Mesothelial cell of epicardium (in vitro differentiated cells): Measurements from ENCODE around the gene PCDHGA7. TPM values are rescaled to one million over a fixed set of nuclear protein-coding genes. Genes with fewer than 3 reads are reported as not detected.
"Not testable (repeated sequence)": the region's sequence is repeated elsewhere in the genome, so short reads cannot be mapped to it uniquely, and the experiment has no call there.

ENCODE experiments used
- DNase-seq, 2 experiments: peaks; one replicate each; pipeline ENCODE4 v3.0.0; 2021; ENCODE audit warnings: low spot score in 2 of 2; ENCODE audit not compliant: unreplicated experiment in 2 of 2
- H3K27ac Mint-ChIP-seq: 2 replicates; pipeline ENCODE4 v1.8.0; 2021; ENCODE audit warnings: mixed read lengths
- H3K27me3 Mint-ChIP-seq: 2 replicates; pipeline ENCODE4 v1.8.0; 2021; ENCODE audit warnings: low read depth, mixed read lengths
- H3K36me3 Mint-ChIP-seq: 2 replicates; pipeline ENCODE4 v1.8.0; 2021; ENCODE audit warnings: mixed read lengths
- H3K4me1 Mint-ChIP-seq: 2 replicates; pipeline ENCODE4 v1.8.0; 2021; ENCODE audit warnings: mixed read lengths
- H3K4me3 Mint-ChIP-seq: 2 replicates; pipeline ENCODE4 v1.8.0; 2021; ENCODE audit warnings: mild to moderate bottlenecking, moderate library complexity, mixed read lengths
- H3K9me3 Mint-ChIP-seq: 2 replicates; pipeline ENCODE4 v1.8.0; 2021; ENCODE audit warnings: mixed read lengths
- total RNA-seq: library from RNA; stranded (reverse); gene quantifications from 3 replicates; pipeline ENCODE4 v1.2.1, GENCODE V29; 2021
- TF ChIP-seq, protein P1 (sequence below): fragments of 200-600 bp; sonication (generic); IDR thresholded peaks from one replicate; pipeline ENCODE4 v1.5.0; 2021; ENCODE audit warnings: antibody characterized with exemption; ENCODE audit not compliant: unreplicated experiment

Gene PCDHGA7
- total RNA-seq, 1 donor from 2014 or later = 0.38 TPM

DNA sequence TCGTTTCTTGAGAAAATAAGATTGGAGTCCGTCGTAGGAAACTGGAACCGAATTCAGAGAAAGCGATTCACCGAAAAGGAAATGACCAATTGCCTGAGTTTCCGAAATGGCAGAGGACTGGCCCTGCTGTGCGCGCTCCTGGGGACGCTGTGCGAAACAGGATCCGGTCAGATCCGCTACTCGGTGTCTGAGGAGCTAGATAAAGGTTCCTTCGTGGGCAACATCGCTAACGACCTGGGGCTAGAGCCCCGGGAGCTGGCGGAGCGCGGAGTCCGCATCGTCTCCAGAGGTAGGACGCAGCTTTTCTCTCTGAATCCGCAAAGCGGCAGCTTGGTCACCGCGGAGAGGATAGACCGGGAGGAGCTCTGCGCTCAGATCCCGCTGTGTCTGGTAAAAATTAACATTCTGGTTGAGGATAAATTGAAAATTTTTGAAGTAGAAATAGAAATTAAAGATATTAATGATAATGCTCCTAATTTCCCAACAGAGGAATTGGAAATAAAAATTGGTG, 38.5 kb upstream of the PCDHGA7 start:
- Mint-ChIP-seq H3K27me3 (no peaks in the 10 kb centered on the region), H3K36me3 (peaks cover 15% of the 10 kb centered on the region), H3K27ac (no peak overlapping the region), H3K9me3 (peaks cover 61% of the 10 kb centered on the region), H3K4me3 (no peak overlapping the region), H3K4me1 (no peaks in the 10 kb centered on the region)
- no peak for DNase-seq
- TF ChIP-seq, protein P1, sequence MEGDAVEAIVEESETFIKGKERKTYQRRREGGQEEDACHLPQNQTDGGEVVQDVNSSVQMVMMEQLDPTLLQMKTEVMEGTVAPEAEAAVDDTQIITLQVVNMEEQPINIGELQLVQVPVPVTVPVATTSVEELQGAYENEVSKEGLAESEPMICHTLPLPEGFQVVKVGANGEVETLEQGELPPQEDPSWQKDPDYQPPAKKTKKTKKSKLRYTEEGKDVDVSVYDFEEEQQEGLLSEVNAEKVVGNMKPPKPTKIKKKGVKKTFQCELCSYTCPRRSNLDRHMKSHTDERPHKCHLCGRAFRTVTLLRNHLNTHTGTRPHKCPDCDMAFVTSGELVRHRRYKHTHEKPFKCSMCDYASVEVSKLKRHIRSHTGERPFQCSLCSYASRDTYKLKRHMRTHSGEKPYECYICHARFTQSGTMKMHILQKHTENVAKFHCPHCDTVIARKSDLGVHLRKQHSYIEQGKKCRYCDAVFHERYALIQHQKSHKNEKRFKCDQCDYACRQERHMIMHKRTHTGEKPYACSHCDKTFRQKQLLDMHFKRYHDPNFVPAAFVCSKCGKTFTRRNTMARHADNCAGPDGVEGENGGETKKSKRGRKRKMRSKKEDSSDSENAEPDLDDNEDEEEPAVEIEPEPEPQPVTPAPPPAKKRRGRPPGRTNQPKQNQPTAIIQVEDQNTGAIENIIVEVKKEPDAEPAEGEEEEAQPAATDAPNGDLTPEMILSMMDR = no peak

DNA sequence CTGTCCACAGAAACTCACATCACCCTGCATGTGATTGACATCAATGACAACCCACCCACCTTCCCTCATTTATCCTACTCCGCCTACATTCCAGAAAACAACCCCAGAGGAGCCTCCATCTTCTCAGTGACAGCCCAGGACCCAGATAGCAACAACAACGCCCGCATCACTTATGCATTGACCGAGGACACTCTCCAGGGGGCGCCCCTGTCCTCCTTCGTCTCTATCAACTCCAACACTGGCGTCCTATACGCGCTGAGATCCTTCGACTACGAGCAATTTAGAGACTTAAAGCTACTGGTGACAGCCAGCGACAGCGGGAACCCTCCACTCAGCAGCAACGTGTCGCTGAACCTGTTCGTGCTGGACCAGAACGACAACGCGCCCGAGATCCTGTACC, 37.2 kb upstream of the PCDHGA7 start:
- peaks cover 65% of the 10 kb centered on the region for H3K9me3 Mint-ChIP-seq
- DNase-seq = no peak
- H3K4me1 Mint-ChIP-seq = no peaks in the 10 kb centered on the region
- peaks cover 10% of the 10 kb centered on the region for H3K36me3 Mint-ChIP-seq
- H3K27ac Mint-ChIP-seq = no peak overlapping the region
- TF ChIP-seq, protein P1 = no peak
- no peak overlapping the region for H3K4me3 Mint-ChIP-seq
- no peaks in the 10 kb centered on the region for H3K27me3 Mint-ChIP-seq

DNA sequence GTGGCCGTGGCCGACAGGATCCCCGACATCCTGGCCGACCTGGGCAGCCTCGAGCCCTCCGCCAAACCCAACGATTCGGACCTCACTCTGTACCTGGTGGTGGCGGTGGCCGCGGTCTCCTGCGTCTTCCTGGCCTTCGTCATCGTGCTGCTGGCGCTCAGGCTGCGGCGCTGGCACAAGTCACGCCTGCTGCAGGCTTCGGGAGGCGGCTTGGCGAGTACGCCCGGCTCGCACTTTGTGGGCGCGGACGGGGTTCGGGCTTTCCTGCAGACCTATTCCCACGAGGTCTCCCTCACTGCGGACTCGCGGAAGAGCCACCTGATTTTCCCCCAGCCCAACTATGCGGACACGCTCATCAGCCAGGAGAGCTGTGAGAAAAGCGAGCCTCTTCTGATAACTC, 36.5 kb upstream of the PCDHGA7 start:
- H3K4me3 Mint-ChIP-seq, H3K4me1 Mint-ChIP-seq, H3K27ac Mint-ChIP-seq, DNase-seq, H3K36me3 Mint-ChIP-seq, H3K27me3 Mint-ChIP-seq: not testable (repeated sequence)
- H3K9me3 Mint-ChIP-seq = peaks cover 70% of the 10 kb centered on the region

DNA sequence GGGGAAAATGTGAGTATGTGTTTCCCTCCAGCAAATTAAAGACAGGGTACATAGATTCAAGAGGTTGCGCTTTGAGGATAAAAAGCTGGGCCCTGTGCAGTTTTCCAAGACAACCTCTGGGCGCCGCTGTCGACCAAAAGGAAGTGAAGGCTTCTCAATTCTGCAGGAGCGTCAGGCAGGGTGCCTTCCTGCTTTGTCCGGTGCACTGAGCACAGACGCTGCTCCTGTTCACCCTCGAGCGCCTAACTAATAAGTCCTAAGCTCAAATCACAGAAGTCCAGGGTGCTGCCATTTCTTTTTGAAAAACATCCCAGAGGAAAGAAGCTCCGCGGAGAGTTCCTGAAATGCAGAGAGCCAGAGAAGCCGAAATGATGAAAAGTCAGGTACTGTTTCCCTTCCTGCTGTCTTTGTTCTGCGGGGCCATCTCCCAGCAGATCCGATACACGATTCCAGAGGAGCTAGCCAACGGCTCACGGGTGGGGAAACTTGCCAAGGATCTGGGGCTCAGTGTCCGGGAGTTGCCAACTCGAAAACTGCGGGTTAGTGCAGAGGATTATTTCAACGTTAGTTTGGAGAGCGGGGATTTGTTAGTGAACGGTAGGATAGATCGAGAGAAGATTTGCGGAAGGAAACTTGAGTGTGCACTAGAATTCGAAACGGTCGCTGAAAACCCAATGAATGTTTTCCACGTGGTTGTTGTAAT, 32.5 kb upstream of the PCDHGA7 start, which contains the start of gene PCDHGB1:
Gene PCDHGB1, plus strand, starts transcription at position 183 of the 703 bp plus-strand sequence. Its CDS starts 162 bp downstream, at position 345.
- H3K36me3 Mint-ChIP-seq = peaks cover 10% of the 10 kb centered on the region
- no peak within 1 kb of the TSS for H3K27ac Mint-ChIP-seq
- H3K9me3 Mint-ChIP-seq = peaks cover 52% of the 10 kb centered on the region
- no peak for DNase-seq
- H3K4me1 Mint-ChIP-seq = no peaks in the 10 kb centered on the region
- TF ChIP-seq, protein P1 = no peak
- peak within 1 kb of the TSS; percentile 39 for H3K4me3 Mint-ChIP-seq
- no peaks in the 10 kb centered on the region for H3K27me3 Mint-ChIP-seq

DNA sequence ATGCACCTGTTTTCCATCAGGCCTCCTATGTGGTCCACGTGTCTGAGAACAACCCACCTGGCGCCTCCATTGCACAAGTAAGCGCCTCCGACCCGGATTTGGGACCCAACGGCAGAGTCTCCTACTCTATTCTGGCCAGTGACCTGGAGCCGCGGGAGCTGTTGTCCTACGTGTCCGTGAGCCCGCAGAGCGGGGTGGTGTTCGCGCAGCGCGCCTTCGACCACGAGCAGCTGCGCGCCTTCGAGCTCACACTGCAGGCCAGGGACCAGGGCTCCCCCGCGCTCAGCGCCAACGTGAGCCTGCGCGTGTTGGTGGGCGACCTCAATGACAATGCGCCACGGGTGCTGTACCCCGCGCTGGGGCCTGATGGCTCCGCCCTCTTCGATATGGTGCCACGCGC, 31.0 kb upstream of the PCDHGA7 start:
- Mint-ChIP-seq H3K27ac (no peak overlapping the region), H3K36me3 (peaks cover 8% of the 10 kb centered on the region), H3K27me3 (no peaks in the 10 kb centered on the region), H3K9me3 (peaks cover 60% of the 10 kb centered on the region), H3K4me3 (no peak overlapping the region), H3K4me1 (no peaks in the 10 kb centered on the region)
- TF ChIP-seq, protein P1 = no peak
- DNase-seq = no peak

DNA sequence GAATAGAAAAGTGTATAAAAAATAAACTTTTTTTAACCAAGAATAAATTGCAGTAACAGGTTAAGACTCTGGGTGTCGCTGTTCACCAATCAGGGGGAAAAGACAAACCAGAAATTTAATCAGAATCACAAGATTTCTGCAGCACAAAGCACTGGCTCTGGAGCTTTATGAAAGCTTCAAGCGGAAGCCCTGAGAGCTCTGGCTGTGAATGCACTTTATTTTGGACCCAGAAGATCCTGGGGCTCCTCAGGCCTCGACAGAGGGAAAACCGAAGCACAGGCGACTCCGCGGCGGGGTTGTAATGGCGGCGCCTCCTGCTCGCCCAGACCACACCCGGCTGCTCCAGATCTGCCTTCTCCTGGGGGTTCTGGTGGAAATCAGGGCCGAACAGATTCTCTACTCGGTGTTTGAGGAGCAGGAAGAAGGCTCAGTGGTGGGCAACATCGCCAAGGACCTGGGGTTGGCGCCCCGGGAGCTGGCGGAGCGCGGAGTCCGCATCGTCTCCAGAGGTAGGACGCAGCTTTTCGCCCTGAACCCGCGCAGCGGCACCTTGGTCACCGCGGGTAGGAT, 27.6 kb upstream of the PCDHGA7 start, which contains the start of gene PCDHGA4:
Gene PCDHGA4, plus strand, starts transcription at position 122 of the 570 bp plus-strand sequence. Its CDS starts 87 bp downstream, at position 209.
- no peak within 1 kb of the TSS for H3K27ac Mint-ChIP-seq

More for the DNA sequence above, 27.6 kb upstream of the PCDHGA7 start, which contains the start of gene PCDHGA4:
- H3K36me3 Mint-ChIP-seq = peaks cover 9% of the 10 kb centered on the region
- no peak for DNase-seq
- no peaks in the 10 kb centered on the region for H3K27me3 Mint-ChIP-seq
- peaks cover 60% of the 10 kb centered on the region for H3K9me3 Mint-ChIP-seq
- H3K4me1 Mint-ChIP-seq = no peaks in the 10 kb centered on the region
- H3K4me3 Mint-ChIP-seq = no peak within 1 kb of the TSS
- TF ChIP-seq, protein P1 = peak; percentile 63
